TTC549 (cell line): ENCODE results near the gene CNKSR2.

Source experiments
- FAIRE-seq: peaks from 2 replicates; lab custom pipeline; 2012; peaks lifted over from hg19 to GRCh38; lab: Jason Lieb, UNC

The CNKSR2 gene

GRCh38 chrX:21612154-21612553 lies 237.9 kb downstream of the CNKSR2 start:
- FAIRE-seq = no peak

DNA sequence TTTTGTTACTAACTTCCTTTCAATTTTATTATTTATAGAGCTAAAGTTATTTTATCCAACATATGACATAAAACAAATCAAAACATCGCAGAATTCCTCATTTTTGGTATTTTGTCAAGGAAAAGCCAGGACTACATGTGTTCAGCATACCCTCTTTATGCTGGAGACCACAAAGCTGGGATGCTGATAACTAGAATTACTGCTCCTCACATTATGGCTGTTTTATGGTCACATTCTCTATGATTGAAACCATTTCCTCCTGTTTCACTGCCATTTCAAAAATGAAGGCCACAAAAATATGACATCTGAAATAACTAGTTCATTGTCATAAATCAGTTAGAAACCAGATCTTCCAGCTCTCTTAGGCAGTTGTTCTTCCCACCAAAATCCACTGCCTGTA lies 242.2 kb downstream of the CNKSR2 start:
- FAIRE-seq = no peak

DNA sequence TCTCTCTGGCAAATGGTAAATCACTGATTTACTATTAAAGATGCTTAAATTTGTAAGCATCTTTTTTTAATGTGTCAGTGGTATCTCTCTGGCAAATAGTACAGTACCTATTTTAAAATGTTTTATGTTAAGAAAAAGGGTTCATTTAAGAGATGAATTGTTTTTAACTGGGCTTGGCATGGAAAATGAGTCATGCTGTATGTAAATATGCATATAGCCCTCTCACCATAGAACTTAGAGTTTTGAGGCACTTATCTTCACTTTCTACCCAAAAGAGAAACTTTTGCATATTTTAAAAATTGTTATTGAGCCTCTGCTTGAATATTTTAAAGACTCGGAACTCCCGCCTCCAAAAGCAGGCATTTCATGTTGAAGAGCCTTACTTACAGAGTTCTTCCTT lies 246.0 kb downstream of the CNKSR2 start:
- no peak for FAIRE-seq

- FAIRE-seq = no peak
These were observed 249.7 kb downstream of the CNKSR2 start for GRCh38 chrX:21623778-21624501.

DNA sequence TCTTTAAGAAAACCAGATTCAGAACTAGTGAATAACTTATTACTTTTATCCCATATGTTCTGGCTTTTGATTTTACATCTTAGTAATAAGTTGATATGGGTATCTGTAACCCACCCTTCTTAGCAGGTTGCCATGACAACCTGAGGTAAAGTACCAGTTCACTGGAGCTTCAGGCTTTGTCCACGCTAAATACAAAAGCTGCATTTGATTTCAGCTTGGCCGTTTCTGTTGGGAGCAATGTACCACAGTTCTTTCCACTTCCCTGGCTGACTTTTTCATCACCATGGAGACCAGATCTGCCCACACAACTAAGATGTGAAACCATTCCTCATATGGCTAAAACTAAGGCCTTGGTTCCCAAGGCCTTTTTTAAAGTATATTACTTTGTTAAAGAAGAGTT lies 257.8 kb downstream of the CNKSR2 start:
- no peak for FAIRE-seq

- FAIRE-seq = no peak
These were observed 264.1 kb downstream of the CNKSR2 start for GRCh38 chrX:21638311-21638710.

GRCh38 chrX:21639775-21640174 lies 265.6 kb downstream of the CNKSR2 start:
- no peak for FAIRE-seq

DNA sequence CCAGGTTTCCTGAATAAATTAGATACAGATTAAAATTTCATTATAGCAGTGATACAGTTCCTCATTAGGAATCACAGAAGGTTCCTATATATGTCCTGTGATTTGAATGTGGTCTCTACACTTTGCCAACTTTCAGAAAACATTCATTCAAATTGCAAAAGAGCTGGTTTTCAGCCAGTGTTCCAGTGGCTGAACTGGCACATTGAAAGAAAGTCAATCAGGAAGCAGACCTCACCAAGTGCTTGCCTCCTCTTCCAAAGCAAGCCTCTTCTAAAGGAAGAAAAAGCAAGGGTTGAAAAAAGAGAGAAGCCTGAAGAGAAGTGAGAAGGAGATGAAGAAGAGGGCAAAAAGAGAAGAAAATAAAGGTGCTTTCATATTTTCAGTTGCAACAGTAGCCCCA lies 271.2 kb downstream of the CNKSR2 start:
- no peak for FAIRE-seq

- no peak for FAIRE-seq
These were observed 271.7 kb downstream of the CNKSR2 start for GRCh38 chrX:21645886-21646285.

- no peak for FAIRE-seq
These were observed 281.8 kb downstream of the CNKSR2 start for GRCh38 chrX:21655901-21656586.

DNA sequence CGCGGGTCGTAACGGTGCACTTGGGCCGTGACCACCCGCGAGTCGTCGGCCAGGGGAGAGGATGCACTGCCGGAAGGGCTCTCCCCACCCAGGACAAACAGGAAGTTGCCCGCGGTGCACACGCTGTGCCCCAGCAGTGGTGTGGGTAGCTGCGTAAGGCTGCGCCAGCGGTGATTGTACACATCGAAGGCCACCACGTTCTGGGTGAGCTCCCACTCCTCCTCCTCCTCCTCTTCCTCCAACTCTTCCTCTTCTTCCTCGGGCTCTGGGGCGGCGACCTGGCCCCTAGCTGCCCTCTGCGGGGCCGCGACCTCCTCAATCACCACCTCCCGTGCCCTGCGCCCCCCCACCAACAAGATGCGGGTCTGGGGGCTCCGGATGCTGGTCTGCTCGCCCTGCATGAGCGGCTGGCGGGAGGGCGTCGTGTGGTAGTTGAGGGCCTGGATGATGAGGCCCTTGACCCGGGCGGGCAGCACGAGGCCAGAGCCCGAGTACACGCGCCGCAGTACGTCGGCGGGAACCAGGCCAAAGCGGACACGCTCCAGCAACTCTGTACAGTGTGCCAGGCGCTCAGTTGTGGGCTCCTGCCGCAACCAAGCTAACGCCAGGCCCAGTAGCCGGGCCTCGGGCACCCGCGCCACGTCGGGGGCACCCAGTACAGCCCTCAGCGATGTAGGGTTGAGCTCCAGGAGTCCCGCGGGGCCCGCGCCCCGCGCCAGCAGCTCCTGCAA lies 282.5 kb downstream of the CNKSR2 start:
- no peak for FAIRE-seq

DNA sequence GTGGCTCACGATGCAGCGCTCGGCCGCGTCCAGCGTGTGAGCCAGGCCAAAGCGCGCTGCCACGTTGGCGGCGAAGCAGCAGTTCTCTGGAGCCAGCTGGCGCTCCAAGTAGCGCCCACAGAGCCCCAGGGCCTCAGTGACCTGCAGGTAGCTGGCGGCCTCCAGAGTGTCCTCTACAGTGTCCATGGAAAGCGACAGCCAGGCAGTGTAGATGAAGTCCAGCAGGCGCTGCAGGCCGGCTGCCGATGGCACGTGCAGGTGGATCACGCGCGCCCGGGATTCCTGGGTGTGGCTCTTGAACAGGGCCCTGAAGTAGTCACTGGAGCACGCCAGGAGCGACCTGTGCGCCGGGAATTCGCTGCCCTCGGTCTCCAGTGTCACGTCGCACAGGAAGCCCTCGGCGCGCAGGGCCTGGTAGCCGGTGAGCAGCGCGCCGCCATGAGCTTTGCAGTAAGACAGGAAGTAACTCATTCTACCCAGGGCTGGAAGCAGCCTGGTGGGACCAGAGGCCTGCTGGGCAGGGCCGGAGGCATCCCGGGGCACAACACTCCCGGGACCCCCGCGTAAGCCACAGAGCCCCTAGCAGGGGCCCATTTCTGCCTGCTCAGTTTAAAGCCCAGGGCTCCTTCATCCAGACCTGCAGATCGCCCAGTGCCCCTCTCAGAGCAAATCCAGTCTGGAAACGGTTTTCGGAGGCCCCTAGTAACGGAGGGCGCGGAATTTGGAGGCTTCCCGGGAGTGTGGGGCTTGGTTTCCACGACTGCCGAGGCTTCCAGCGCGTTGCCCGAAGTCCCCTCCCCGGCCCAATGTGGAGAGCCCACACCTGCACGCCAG lies 283.3 kb downstream of the CNKSR2 start:
- no peak for FAIRE-seq

DNA sequence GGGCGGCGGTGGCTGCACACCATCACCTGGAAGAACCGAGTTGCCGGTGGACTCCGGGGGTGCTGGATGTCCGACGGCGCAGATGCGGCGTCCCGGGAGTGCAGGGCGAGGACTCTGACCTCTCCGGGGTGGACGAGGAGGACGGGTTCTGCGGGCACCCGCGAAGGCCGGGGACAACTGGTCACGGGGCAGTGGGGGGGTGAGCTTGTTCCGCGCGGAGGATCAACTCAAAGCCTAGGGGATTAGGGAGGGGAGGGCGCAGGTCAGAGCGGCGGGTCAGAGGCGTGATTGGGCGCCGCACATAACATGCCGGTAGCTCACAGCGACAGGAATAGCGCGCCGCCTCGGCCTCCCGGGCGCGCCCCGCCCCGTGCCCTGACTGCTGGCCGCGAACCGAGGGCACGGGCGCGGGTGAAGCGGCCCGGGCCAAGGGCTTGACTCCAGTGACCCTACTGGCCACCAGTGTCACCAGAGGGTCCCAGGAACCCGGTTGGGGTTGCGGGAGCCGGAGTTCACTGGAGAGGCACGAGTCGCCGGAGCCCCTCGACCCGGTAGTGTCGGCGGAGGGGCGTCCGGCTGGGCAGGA lies 284.0 kb downstream of the CNKSR2 start, which contains the start of gene KLHL34:
Gene KLHL34, minus strand, starts transcription at position 179 of the 586 bp plus-strand sequence. CDS start 542 bp downstream, outside the sequence.
- no peak for FAIRE-seq

GRCh38 chrX:21658746-21659145 lies 284.5 kb downstream of the CNKSR2 start:
- no peak for FAIRE-seq

- FAIRE-seq = no peak
These were observed 285.1 kb downstream of the CNKSR2 start for GRCh38 chrX:21659320-21659719.

DNA sequence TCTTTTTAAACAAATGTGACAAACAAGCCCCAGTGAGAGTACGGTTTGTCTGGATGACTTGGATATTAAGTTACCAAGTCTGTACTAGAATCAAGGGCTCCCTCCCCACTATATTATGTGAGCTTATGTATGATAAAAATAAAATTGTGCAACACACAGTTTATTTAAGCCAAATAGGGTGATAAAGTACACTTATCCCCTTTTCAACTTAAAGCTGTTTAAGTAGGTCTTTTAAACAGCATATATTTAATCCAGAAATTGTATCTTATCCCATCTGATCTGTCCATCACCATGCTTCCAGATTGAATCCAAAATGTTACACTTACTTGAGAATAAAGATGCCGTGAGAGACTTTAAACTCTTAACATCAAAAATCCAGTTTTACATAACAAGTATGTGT lies 285.9 kb downstream of the CNKSR2 start:
- no peak for FAIRE-seq

DNA sequence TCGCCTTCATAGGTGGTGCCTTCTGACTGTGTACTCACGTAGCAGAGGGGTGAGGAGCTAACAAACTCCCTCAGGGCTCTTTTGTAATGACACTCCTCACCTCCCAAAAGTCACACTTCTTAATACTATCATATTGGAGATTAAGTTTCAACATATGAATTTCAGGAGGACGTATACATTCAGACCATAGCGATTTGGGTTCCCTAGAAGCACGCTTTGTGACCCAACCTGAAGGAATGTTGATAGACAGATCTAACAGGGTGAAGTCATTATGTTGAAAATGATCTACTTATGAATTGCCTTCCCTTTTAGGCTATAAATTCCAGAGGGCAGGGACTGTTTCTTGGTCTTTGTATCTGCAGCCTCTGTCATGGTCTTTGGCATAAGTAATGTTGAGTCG lies 287.1 kb downstream of the CNKSR2 start:
- no peak for FAIRE-seq

DNA sequence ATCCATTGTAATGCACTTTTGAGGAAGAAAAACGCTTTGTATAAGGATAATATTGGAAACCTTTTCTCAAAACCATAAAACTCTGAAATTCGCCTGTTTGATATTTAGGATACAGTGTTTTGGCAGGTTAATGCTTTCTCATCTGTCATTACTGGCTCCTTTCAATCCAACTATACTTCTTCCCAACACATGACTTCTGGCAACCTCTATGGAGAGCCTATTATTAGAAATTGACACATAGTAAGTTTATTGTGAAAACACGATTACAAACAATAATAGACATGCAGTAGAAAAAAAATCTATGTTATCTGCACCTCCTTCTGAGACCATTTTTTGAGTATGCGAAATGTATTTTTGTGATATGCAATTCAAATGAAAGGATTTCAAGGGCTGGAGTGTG lies 288.5 kb downstream of the CNKSR2 start:
- FAIRE-seq = no peak

GRCh38 chrX:21666252-21666651 lies 292.0 kb downstream of the CNKSR2 start:
- FAIRE-seq = no peak

- FAIRE-seq = no peak
These were observed 292.5 kb downstream of the CNKSR2 start for GRCh38 chrX:21666679-21667078.

DNA sequence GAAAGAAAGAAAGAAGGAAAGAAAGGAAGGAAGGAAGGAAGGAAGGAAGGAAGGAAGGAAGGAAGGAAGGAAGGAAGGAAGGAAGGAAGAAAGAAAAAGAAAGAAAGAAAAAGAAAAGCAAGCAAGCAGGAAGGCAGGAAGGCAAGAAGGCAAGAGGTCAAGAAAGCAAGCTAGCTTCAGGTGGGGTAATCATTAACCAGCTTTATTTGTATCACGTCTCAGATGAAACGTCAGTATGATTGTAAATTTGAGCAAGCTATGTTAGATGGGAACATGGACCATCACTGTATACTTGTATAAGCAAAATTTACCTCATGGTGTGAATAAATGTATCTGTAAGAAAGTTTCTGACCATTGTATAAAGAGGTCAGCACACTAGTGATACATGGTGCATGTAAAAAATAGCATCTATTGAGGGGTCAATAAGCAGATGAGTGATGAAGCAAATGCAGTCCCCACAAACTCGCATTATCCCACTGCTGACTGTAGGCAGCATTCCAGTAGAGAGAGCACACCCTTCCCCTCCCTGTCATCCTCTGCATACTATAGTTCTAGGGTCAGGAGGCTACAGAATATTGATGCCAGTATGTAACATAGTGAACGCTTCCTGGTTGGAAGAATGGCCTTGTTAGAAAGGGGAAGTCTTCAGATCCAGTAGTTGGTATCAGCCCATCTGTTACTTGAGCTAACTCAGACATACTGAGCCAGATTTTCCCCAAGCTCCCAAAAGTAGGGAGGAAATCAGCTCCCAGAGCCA lies 300.4 kb downstream of the CNKSR2 start:
- no peak for FAIRE-seq
